ENCODE results near the gene TNS1.

TNS1 gene

GRCh38 chr2:217842017-217842416, 160.8 kb downstream of the TNS1 start:
- Histone ChIP-seq H3K4me1 (ENCODE audit: control insufficient read depth, insufficient read depth, low read length, poor library complexity, severe bottlenecking) (no peaks in the 10 kb centered on the region), H3K27ac (ENCODE audit: insufficient read depth, low read length, poor library complexity, severe bottlenecking) (no peak overlapping the region), H3K36me3 (ENCODE audit: control insufficient read depth, insufficient read depth, low read length) (no peaks in the 10 kb centered on the region), H3K27me3 (replicated peaks; ENCODE audit: control insufficient read depth, insufficient read depth, low read length, poor library complexity, severe bottlenecking) (no peaks in the 10 kb centered on the region), H3K9me3 (ENCODE audit: control insufficient read depth, low read length) (no peaks in the 10 kb centered on the region), H3K4me3 (ENCODE audit: insufficient read depth, low read depth, low read length, poor library complexity, severe bottlenecking) (no peak overlapping the region)
- no peak for DNase-seq

- Histone ChIP-seq H3K36me3 (ENCODE audit: control insufficient read depth, insufficient read depth, low read length) (no peaks in the 10 kb centered on the region), H3K9me3 (ENCODE audit: control insufficient read depth, low read length) (no peaks in the 10 kb centered on the region), H3K4me1 (ENCODE audit: control insufficient read depth, insufficient read depth, low read length, poor library complexity, severe bottlenecking) (no peaks in the 10 kb centered on the region), H3K27me3 (replicated peaks; ENCODE audit: control insufficient read depth, insufficient read depth, low read length, poor library complexity, severe bottlenecking) (no peaks in the 10 kb centered on the region), H3K27ac (ENCODE audit: insufficient read depth, low read length, poor library complexity, severe bottlenecking) (no peak overlapping the region), H3K4me3 (ENCODE audit: insufficient read depth, low read depth, low read length, poor library complexity, severe bottlenecking) (no peak overlapping the region)
- DNase-seq = no peak
Measured at GRCh38 chr2:217840522-217840921, 162.3 kb downstream of the TNS1 start.

- Histone ChIP-seq H3K9me3 (ENCODE audit: control insufficient read depth, low read length) (no peaks in the 10 kb centered on the region), H3K4me3 (ENCODE audit: insufficient read depth, low read depth, low read length, poor library complexity, severe bottlenecking) (no peak overlapping the region), H3K36me3 (ENCODE audit: control insufficient read depth, insufficient read depth, low read length) (no peaks in the 10 kb centered on the region), H3K27me3 (replicated peaks; ENCODE audit: control insufficient read depth, insufficient read depth, low read length, poor library complexity, severe bottlenecking) (no peaks in the 10 kb centered on the region), H3K27ac (ENCODE audit: insufficient read depth, low read length, poor library complexity, severe bottlenecking) (no peak overlapping the region), H3K4me1 (ENCODE audit: control insufficient read depth, insufficient read depth, low read length, poor library complexity, severe bottlenecking) (no peaks in the 10 kb centered on the region)
- no peak for DNase-seq
Measured at GRCh38 chr2:217839750-217840107, 163.1 kb downstream of the TNS1 start.

- Histone ChIP-seq H3K9me3 (ENCODE audit: control insufficient read depth, low read length) (no peaks in the 10 kb centered on the region), H3K4me1 (ENCODE audit: control insufficient read depth, insufficient read depth, low read length, poor library complexity, severe bottlenecking) (no peaks in the 10 kb centered on the region), H3K4me3 (ENCODE audit: insufficient read depth, low read depth, low read length, poor library complexity, severe bottlenecking) (no peak overlapping the region), H3K27me3 (replicated peaks; ENCODE audit: control insufficient read depth, insufficient read depth, low read length, poor library complexity, severe bottlenecking) (no peaks in the 10 kb centered on the region), H3K36me3 (ENCODE audit: control insufficient read depth, insufficient read depth, low read length) (no peaks in the 10 kb centered on the region), H3K27ac (ENCODE audit: insufficient read depth, low read length, poor library complexity, severe bottlenecking) (no peak overlapping the region)
- DNase-seq = no peak
Measured at GRCh38 chr2:217839073-217839749, 163.6 kb downstream of the TNS1 start.

- no peak overlapping the region for H3K4me3 ChIP-seq (ENCODE audit: insufficient read depth, low read depth, low read length, poor library complexity, severe bottlenecking)
- H3K36me3 ChIP-seq (ENCODE audit: control insufficient read depth, insufficient read depth, low read length) = no peaks in the 10 kb centered on the region
- DNase-seq = no peak
- H3K9me3 ChIP-seq (ENCODE audit: control insufficient read depth, low read length) = no peaks in the 10 kb centered on the region
- no peaks in the 10 kb centered on the region for H3K27me3 ChIP-seq (replicated peaks; ENCODE audit: control insufficient read depth, insufficient read depth, low read length, poor library complexity, severe bottlenecking)
- no peaks in the 10 kb centered on the region for H3K4me1 ChIP-seq (ENCODE audit: control insufficient read depth, insufficient read depth, low read length, poor library complexity, severe bottlenecking)
- H3K27ac ChIP-seq (ENCODE audit: insufficient read depth, low read length, poor library complexity, severe bottlenecking) = no peak overlapping the region
Measured at GRCh38 chr2:217838409-217838831, 164.4 kb downstream of the TNS1 start.

GRCh38 chr2:217837530-217837929, 165.3 kb downstream of the TNS1 start:
- Histone ChIP-seq H3K36me3 (ENCODE audit: control insufficient read depth, insufficient read depth, low read length) (no peaks in the 10 kb centered on the region), H3K9me3 (ENCODE audit: control insufficient read depth, low read length) (no peaks in the 10 kb centered on the region), H3K27me3 (replicated peaks; ENCODE audit: control insufficient read depth, insufficient read depth, low read length, poor library complexity, severe bottlenecking) (no peaks in the 10 kb centered on the region), H3K4me3 (ENCODE audit: insufficient read depth, low read depth, low read length, poor library complexity, severe bottlenecking) (no peak overlapping the region), H3K27ac (ENCODE audit: insufficient read depth, low read length, poor library complexity, severe bottlenecking) (no peak overlapping the region), H3K4me1 (ENCODE audit: control insufficient read depth, insufficient read depth, low read length, poor library complexity, severe bottlenecking) (no peaks in the 10 kb centered on the region)
- no peak for DNase-seq

GRCh38 chr2:217836901-217837491, 165.8 kb downstream of the TNS1 start:
- Histone ChIP-seq H3K27me3 (replicated peaks; ENCODE audit: control insufficient read depth, insufficient read depth, low read length, poor library complexity, severe bottlenecking) (no peaks in the 10 kb centered on the region), H3K36me3 (ENCODE audit: control insufficient read depth, insufficient read depth, low read length) (no peaks in the 10 kb centered on the region), H3K27ac (ENCODE audit: insufficient read depth, low read length, poor library complexity, severe bottlenecking) (no peak overlapping the region), H3K4me1 (ENCODE audit: control insufficient read depth, insufficient read depth, low read length, poor library complexity, severe bottlenecking) (no peaks in the 10 kb centered on the region), H3K4me3 (ENCODE audit: insufficient read depth, low read depth, low read length, poor library complexity, severe bottlenecking) (no peak overlapping the region), H3K9me3 (ENCODE audit: control insufficient read depth, low read length) (no peaks in the 10 kb centered on the region)
- DNase-seq = no peak

- Histone ChIP-seq H3K4me1 (ENCODE audit: control insufficient read depth, insufficient read depth, low read length, poor library complexity, severe bottlenecking) (no peaks in the 10 kb centered on the region), H3K4me3 (ENCODE audit: insufficient read depth, low read depth, low read length, poor library complexity, severe bottlenecking) (no peak overlapping the region), H3K27me3 (replicated peaks; ENCODE audit: control insufficient read depth, insufficient read depth, low read length, poor library complexity, severe bottlenecking) (no peaks in the 10 kb centered on the region), H3K9me3 (ENCODE audit: control insufficient read depth, low read length) (no peaks in the 10 kb centered on the region), H3K36me3 (ENCODE audit: control insufficient read depth, insufficient read depth, low read length) (no peaks in the 10 kb centered on the region), H3K27ac (ENCODE audit: insufficient read depth, low read length, poor library complexity, severe bottlenecking) (no peak overlapping the region)
- no peak for DNase-seq
Measured at GRCh38 chr2:217835931-217836891, 166.6 kb downstream of the TNS1 start.

GRCh38 chr2:217834744-217835513, 167.9 kb downstream of the TNS1 start:
- Histone ChIP-seq H3K27me3 (replicated peaks; ENCODE audit: control insufficient read depth, insufficient read depth, low read length, poor library complexity, severe bottlenecking) (no peaks in the 10 kb centered on the region), H3K4me1 (ENCODE audit: control insufficient read depth, insufficient read depth, low read length, poor library complexity, severe bottlenecking) (no peaks in the 10 kb centered on the region), H3K4me3 (ENCODE audit: insufficient read depth, low read depth, low read length, poor library complexity, severe bottlenecking) (no peak overlapping the region), H3K36me3 (ENCODE audit: control insufficient read depth, insufficient read depth, low read length) (no peaks in the 10 kb centered on the region), H3K9me3 (ENCODE audit: control insufficient read depth, low read length) (no peaks in the 10 kb centered on the region), H3K27ac (ENCODE audit: insufficient read depth, low read length, poor library complexity, severe bottlenecking) (no peak overlapping the region)
- DNase-seq = no peak

All from effector memory CD4-positive, alpha-beta T cell (primary cell).